K562 (cell line): ENCODE measurements around the gene CREG1. TPM values are rescaled to one million over a fixed set of nuclear protein-coding genes. Genes with fewer than 3 reads are reported as not detected.
A peak's percentile ranks its signal among the peaks of the same experiment; 100 is the strongest.

ENCODE experiments used
- REST ChIP-seq, 2 experiments: fragments of 450-650 bp; formaldehyde crosslinking in 1 of 2; IDR thresholded peaks; 2 replicates each; pipeline versions ENCODE4 v1.4.0 to v1.6.1; 2014 to 2020; ENCODE audit warnings: mild to moderate bottlenecking in 2 of 2, borderline replicate concordance in 1 of 2, low read depth in 1 of 2
- polyA plus RNA-seq, 8 experiments: library from polyadenylated mRNA; depleted of rRNA in 4 of 8; stranded (reverse) in 5 of 8; unstranded in 3 of 8; fragments of >200 nt; fragmentation: Nextera tagmentation in 2 of 8; fragmentation: Illumina TruSeq in 1 of 8; extraction: Ambion mirVana in 2 of 8; extraction: Trizol in 1 of 8; gene quantifications; 2 replicates each; pipeline versions ENCODE4 v1.2.1 to v1.2.3, GENCODE V29; 2011 to 2014; ENCODE audit warnings: inconsistent platforms in 1 of 8, missing spikeins in 1 of 8
- total RNA-seq, 7 experiments: library from RNA; depleted of rRNA in 6 of 7; stranded (reverse); fragments of >200 nt in 6 of 7; fragmentation: Illumina TruSeq in 2 of 7; extraction: Trizol in 2 of 7; gene quantifications; 2 replicates each; pipeline versions ENCODE4 v1.2.1 to v1.2.3, GENCODE V29; 2011 to 2021; ENCODE audit warnings: low replicate concordance in 1 of 7

Gene CREG1
- total and polyA plus RNA-seq, 9 of the 15 experiments (the other 6 are each of a cell fraction or from before 2014, with no cell fraction given): 45.7 to 272 (median 161) TPM

GRCh38 chr1:167599957-167600581 lies 46.5 kb upstream of the CREG1 start (continued):
- peak; percentile 94 for TF ChIP-seq REST (IDR thresholded peaks at IDR 0.05; ENCODE audit: borderline replicate concordance)
- no peak for TF ChIP-seq REST (CRISPR knock-in tag; IDR thresholded peaks at IDR 0.05; ENCODE audit: low read depth)
